Tibial nerve (tissue), 4 donors: ENCODE measurements around the gene EMP2. TPM values are rescaled to one million over a fixed set of nuclear protein-coding genes. Genes with fewer than 3 reads are reported as not detected.

Experiments used
- DNase-seq, 2 donors: peaks; one replicate each; pipeline ENCODE4 v3.0.0-alpha.2; 2019; ENCODE audit warnings: low spot score in 2 of 2
- H3K27ac ChIP-seq, 4 donors: fragments of 200-600 bp; sonication (generic) in 3 of 4; one replicate each; pipeline ENCODE4 v1.5.1; 2017 to 2019; ENCODE audit warnings: mild to moderate bottlenecking in 1 of 4
- H3K27me3 ChIP-seq, 2 donors: fragments of 200-600 bp; sonication (generic) in 1 of 2; one replicate each; pipeline versions ENCODE4 v1.5.1 to v1.6.0; 2017 to 2019
- H3K36me3 ChIP-seq, 3 donors: fragments of 200-600 bp; sonication (generic); one replicate each; pipeline ENCODE4 v1.5.1; 2018 to 2019
- H3K4me1 ChIP-seq, 4 donors: fragments of 200-600 bp; sonication (generic) in 3 of 4; one replicate each; pipeline ENCODE4 v1.5.1; 2017 to 2019
- H3K4me3 ChIP-seq, 4 donors: fragments of 200-600 bp; sonication (generic) in 3 of 4; one replicate each; pipeline ENCODE4 v1.5.1; 2017 to 2019; ENCODE audit warnings: mild to moderate bottlenecking in 1 of 4, moderate library complexity in 1 of 4
- H3K9me3 ChIP-seq, 4 donors: fragments of 200-600 bp; sonication (generic) in 3 of 4; one replicate each; pipeline ENCODE4 v1.5.1; 2017 to 2019
- CTCF ChIP-seq, 5 experiments: fragments of 200-600 bp in 3 of 5; fragments of 450-650 bp in 2 of 5; sonication (generic) in 3 of 5; IDR thresholded peaks; one replicate each; pipeline ENCODE4 v1.5.1; 2016 to 2019; ENCODE audit warnings: antibody characterized with exemption in 5 of 5, mild to moderate bottlenecking in 3 of 5, moderate library complexity in 2 of 5
- EP300 ChIP-seq, 2 donors: sonication (generic); formaldehyde crosslinking; IDR thresholded peaks; one replicate each; pipeline ENCODE4 v1.6.1; 2017; ENCODE audit warnings: antibody characterized with exemption in 2 of 2, mild to moderate bottlenecking in 1 of 2
- POLR2A ChIP-seq, 2 donors: fragments of 450-650 bp; IDR thresholded peaks; one replicate each; pipeline ENCODE4 v1.6.1; 2017; ENCODE audit warnings: antibody characterized with exemption in 2 of 2, mild to moderate bottlenecking in 2 of 2, moderate library complexity in 2 of 2
- WGBS, 2 donors: methylation state at CpG; one replicate each; pipeline ENCODE4 v1.1.5; 2018; 5-methylcytosine and 5-hydroxymethylcytosine counted together
- total RNA-seq, 4 donors: library from RNA; depleted of rRNA; stranded (reverse); fragments of >200 nt; gene quantifications; one replicate each; pipeline ENCODE4 v1.1.0, GENCODE V29; 2016

EMP2 gene
- total RNA-seq, 4 donors from 2014 or later: 60.5 to 72.1 (median 65.5) TPM

- Histone ChIP-seq H3K36me3 (peaks cover 0 to 36% (median 0%) of the 10 kb centered on the region in 3 donors), H3K27me3 (no peaks in the 10 kb centered on the region), H3K4me3 (no peak overlapping the region), H3K9me3 (no peaks in the 10 kb centered on the region), H3K27ac (peak overlapping the region in 1 of 4 donors; percentile 31), H3K4me1 (no peaks in the 10 kb centered on the region)
- TF ChIP-seq POLR2A (IDR thresholded peaks at IDR 0.05) (no peak), EP300 (IDR thresholded peaks at IDR 0.05) (no peak), CTCF (IDR thresholded peaks at IDR 0.05) (no peak)
- WGBS, 2 donors: 82 to 84% methylated on average over 10 of the region's 10 CpGs
- no peak for DNase-seq
Observed at GRCh38 chr16:10519929-10520868, 60.2 kb downstream of the EMP2 start.

- TF ChIP-seq POLR2A (IDR thresholded peaks at IDR 0.05) (no peak), EP300 (IDR thresholded peaks at IDR 0.05) (no peak), CTCF (IDR thresholded peaks at IDR 0.05) (no peak)
- H3K9me3 ChIP-seq: no peaks in the 10 kb centered on the region
- H3K27ac ChIP-seq: no peak overlapping the region
- H3K27me3 ChIP-seq: no peaks in the 10 kb centered on the region
- no CpG with 5 or more reads among the region's 1 CpG for WGBS, 2 donors
- H3K36me3 ChIP-seq: peaks cover 0 to 28% (median 0%) of the 10 kb centered on the region in 3 donors
- H3K4me1 ChIP-seq: peaks cover 0 to 8% (median 3%) of the 10 kb centered on the region in 4 donors
- no peak overlapping the region for H3K4me3 ChIP-seq
- no peak for DNase-seq
Observed at GRCh38 chr16:10519297-10519696, 61.1 kb downstream of the EMP2 start.

- no peaks in the 10 kb centered on the region for H3K27me3 ChIP-seq
- DNase-seq: no peak
- 84 to 85% methylated on average over 7 of the region's 7 CpGs for WGBS, 2 donors
- TF ChIP-seq EP300 (IDR thresholded peaks at IDR 0.05): no peak
- TF ChIP-seq CTCF (IDR thresholded peaks at IDR 0.05): no peak
- TF ChIP-seq POLR2A (IDR thresholded peaks at IDR 0.05): no peak
- peaks cover 0 to 21% (median 0%) of the 10 kb centered on the region in 3 donors for H3K36me3 ChIP-seq
- peaks cover 0 to 12% (median 3%) of the 10 kb centered on the region in 4 donors for H3K4me1 ChIP-seq
- no peak overlapping the region for H3K4me3 ChIP-seq
- no peak overlapping the region for H3K27ac ChIP-seq
- no peaks in the 10 kb centered on the region for H3K9me3 ChIP-seq
Observed at GRCh38 chr16:10518479-10519041, 61.8 kb downstream of the EMP2 start.

GRCh38 chr16:10517868-10518267 lies 62.5 kb downstream of the EMP2 start:
- H3K9me3 ChIP-seq: no peaks in the 10 kb centered on the region
- DNase-seq: no peak
- peaks cover 0 to 12% (median 3%) of the 10 kb centered on the region in 4 donors for H3K4me1 ChIP-seq
- 80 to 92% methylated on average over 5 of the region's 5 CpGs for WGBS, 2 donors
- no peak for TF ChIP-seq POLR2A (IDR thresholded peaks at IDR 0.05)
- H3K27ac ChIP-seq: no peak overlapping the region
- no peak overlapping the region for H3K4me3 ChIP-seq
- H3K27me3 ChIP-seq: no peaks in the 10 kb centered on the region
- H3K36me3 ChIP-seq: peaks cover 0 to 14% (median 0%) of the 10 kb centered on the region in 3 donors

GRCh38 chr16:10514369-10515055 lies 65.9 kb downstream of the EMP2 start:
- H3K27me3 ChIP-seq: no peaks in the 10 kb centered on the region
- TF ChIP-seq POLR2A (IDR thresholded peaks at IDR 0.05) (no peak), CTCF (IDR thresholded peaks at IDR 0.05) (peak; percentile 42 to 70 (median 62)), EP300 (IDR thresholded peaks at IDR 0.05) (no peak)
- DNase-seq: peak in 1 of 2 donors; percentile 63
- peak overlapping the region in 1 of 4 donors; percentile 46 for H3K27ac ChIP-seq
- 31 to 36% methylated on average over 6 of the region's 6 CpGs for WGBS, 2 donors
- H3K9me3 ChIP-seq: no peaks in the 10 kb centered on the region
- H3K36me3 ChIP-seq: peaks cover 0 to 14% (median 0%) of the 10 kb centered on the region in 3 donors
- peaks cover 0 to 12% (median 3%) of the 10 kb centered on the region in 4 donors for H3K4me1 ChIP-seq
- no peak overlapping the region for H3K4me3 ChIP-seq
